ENCODE measurements around the gene EPS15. TPM values are rescaled to one million over a fixed set of nuclear protein-coding genes. Genes with fewer than 3 reads are reported as not detected.
A peak's percentile ranks its signal among the peaks of the same experiment; 100 is the strongest.

EPS15 gene
- total and polyA plus RNA-seq, 12 donors = 12.4 to 81.4 (median 63.0) TPM

DNA sequence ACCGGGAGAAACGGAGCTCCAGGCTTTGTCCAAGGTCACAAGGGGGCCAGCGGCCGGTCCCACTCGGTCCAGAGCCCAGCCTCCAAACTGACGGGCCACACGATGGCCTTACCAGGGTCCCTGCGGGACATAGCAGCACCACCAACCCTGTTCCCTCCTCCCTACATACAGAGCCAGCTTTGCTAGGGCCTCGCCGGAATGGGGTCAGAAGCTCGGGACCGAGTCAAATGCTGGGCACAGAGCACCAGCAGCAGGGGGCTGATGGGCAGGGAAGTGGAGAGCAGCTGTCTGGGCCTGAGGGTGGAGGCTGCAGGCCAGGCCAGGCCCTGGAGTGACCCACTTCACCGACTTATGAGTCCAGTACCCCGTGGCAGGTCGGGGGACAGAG, 173.8 kb downstream of the EPS15 start:
- H3K4me3 ChIP-seq = peak overlapping the region in 1 of 10 donors; percentile 14
- peaks cover 10 to 37% (median 31%) of the 10 kb centered on the region in 7 donors for H3K27me3 ChIP-seq
- ATAC-seq = peak in 6 of 8 donors; percentile 12 to 30 (median 24)
- intact Hi-C loops (cut with DNase I) = loop anchor here in 1 of 10 donors (10.0 kb wide), 1 partner anchor 190 kb away; no protein-coding TSS in a partner anchor
- TF ChIP-seq, protein P1, sequence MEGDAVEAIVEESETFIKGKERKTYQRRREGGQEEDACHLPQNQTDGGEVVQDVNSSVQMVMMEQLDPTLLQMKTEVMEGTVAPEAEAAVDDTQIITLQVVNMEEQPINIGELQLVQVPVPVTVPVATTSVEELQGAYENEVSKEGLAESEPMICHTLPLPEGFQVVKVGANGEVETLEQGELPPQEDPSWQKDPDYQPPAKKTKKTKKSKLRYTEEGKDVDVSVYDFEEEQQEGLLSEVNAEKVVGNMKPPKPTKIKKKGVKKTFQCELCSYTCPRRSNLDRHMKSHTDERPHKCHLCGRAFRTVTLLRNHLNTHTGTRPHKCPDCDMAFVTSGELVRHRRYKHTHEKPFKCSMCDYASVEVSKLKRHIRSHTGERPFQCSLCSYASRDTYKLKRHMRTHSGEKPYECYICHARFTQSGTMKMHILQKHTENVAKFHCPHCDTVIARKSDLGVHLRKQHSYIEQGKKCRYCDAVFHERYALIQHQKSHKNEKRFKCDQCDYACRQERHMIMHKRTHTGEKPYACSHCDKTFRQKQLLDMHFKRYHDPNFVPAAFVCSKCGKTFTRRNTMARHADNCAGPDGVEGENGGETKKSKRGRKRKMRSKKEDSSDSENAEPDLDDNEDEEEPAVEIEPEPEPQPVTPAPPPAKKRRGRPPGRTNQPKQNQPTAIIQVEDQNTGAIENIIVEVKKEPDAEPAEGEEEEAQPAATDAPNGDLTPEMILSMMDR (IDR thresholded peaks at IDR 0.05) = no peak
- no peaks in the 10 kb centered on the region for H3K36me3 ChIP-seq
- no peak for DNase-seq
- H3K4me1 ChIP-seq = peaks cover 0 to 18% (median 7%) of the 10 kb centered on the region in 9 donors
- 45 to 54% methylated on average over 15 of the region's 15 CpGs for WGBS, 2 donors
- H3K27ac ChIP-seq = no peak overlapping the region
- no peaks in the 10 kb centered on the region for H3K9me3 ChIP-seq

- peaks cover 10 to 37% (median 31%) of the 10 kb centered on the region in 7 donors for H3K27me3 ChIP-seq
- WGBS, 2 donors = 5 to 6% methylated on average over 58 to 60 of the region's 60 CpGs
- DNase-seq (peak in 1 of 2 donors; percentile 18), ATAC-seq (peak in 6 of 8 donors; percentile 24 to 53 (median 42))
- H3K27ac ChIP-seq = no peak overlapping the region
- H3K4me3 ChIP-seq = peak overlapping the region in 4 of 10 donors; percentile 12 to 24 (median 18)
- no peaks in the 10 kb centered on the region for H3K9me3 ChIP-seq
- intact Hi-C loops (cut with DNase I) = loop anchor here in 1 of 10 donors (10.0 kb wide), 1 partner anchor 190 kb away; no protein-coding TSS in a partner anchor
- H3K36me3 ChIP-seq = no peaks in the 10 kb centered on the region
- TF ChIP-seq, protein P1 (IDR thresholded peaks at IDR 0.05) = peak in 2 of 9 donors; percentile 13 to 32
- peaks cover 0 to 18% (median 7%) of the 10 kb centered on the region in 9 donors for H3K4me1 ChIP-seq
These were observed 174.3 kb downstream of the EPS15 start for GRCh38 chr1:51344602-51345299.

DNA sequence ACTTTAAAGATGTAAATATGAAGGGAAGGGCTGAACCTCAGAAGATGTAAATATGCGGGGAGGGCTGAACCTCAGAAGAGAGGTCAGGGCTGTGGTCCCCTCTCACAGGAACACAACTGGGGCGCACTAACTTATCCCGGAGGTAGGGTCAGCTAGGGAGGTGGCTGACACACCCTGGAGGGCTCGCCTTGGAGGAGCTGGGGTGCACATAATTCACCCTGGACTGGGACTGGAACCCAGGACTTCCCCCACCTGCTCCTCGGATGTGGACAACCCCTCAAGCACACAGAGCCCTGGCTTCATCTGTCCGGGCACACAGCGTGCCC, 174.8 kb downstream of the EPS15 start:
- intact Hi-C loops (cut with DNase I) = loop anchor here in 1 of 10 donors (10.0 kb wide), 1 partner anchor 191 kb away; no protein-coding TSS in a partner anchor
- Histone ChIP-seq H3K36me3 (no peaks in the 10 kb centered on the region), H3K27ac (no peak overlapping the region), H3K9me3 (no peaks in the 10 kb centered on the region), H3K27me3 (peaks cover 10 to 37% (median 31%) of the 10 kb centered on the region in 7 donors), H3K4me1 (peaks cover 0 to 18% (median 7%) of the 10 kb centered on the region in 9 donors), H3K4me3 (no peak overlapping the region)
- ATAC-seq = peak in 2 of 8 donors; percentile 7 to 22
- no peak for DNase-seq
- TF ChIP-seq, protein P1 (IDR thresholded peaks at IDR 0.05) = no peak
- 62 to 75% methylated on average over 7 of the region's 7 CpGs for WGBS, 2 donors

GRCh38 chr1:51343624-51344023, 175.4 kb downstream of the EPS15 start:
- H3K9me3 ChIP-seq = no peaks in the 10 kb centered on the region
- DNase-seq (no peak), ATAC-seq (no peak)
- TF ChIP-seq, protein P1 (IDR thresholded peaks at IDR 0.05) = no peak
- intact Hi-C loops (cut with DNase I) = loop anchor here in 1 of 10 donors (10.0 kb wide), 1 partner anchor 191 kb away; no protein-coding TSS in a partner anchor
- no peak overlapping the region for H3K27ac ChIP-seq
- peaks cover 0 to 18% (median 7%) of the 10 kb centered on the region in 9 donors for H3K4me1 ChIP-seq
- H3K4me3 ChIP-seq = no peak overlapping the region
- WGBS, 2 donors = 86 to 90% methylated on average over 3 of the region's 3 CpGs
- H3K27me3 ChIP-seq = peaks cover 10 to 37% (median 33%) of the 10 kb centered on the region in 7 donors
- no peaks in the 10 kb centered on the region for H3K36me3 ChIP-seq

Data from heart right ventricle (tissue), 16 donors.